GM21360 (cell line): Measurements from ENCODE around the gene PARG.
"Not testable (repeated sequence)": the region's sequence is repeated elsewhere in the genome, so short reads cannot be mapped to it uniquely, and the experiment has no call there.

Experiments
- ATAC-seq: cut with Tn5 transposase; IDR thresholded peaks from one replicate; pipeline ENCODE4 v1.9.1; 2021; ENCODE audit warnings: mild to moderate bottlenecking, moderate library complexity; ENCODE audit not compliant: unreplicated experiment

The PARG gene

DNA sequence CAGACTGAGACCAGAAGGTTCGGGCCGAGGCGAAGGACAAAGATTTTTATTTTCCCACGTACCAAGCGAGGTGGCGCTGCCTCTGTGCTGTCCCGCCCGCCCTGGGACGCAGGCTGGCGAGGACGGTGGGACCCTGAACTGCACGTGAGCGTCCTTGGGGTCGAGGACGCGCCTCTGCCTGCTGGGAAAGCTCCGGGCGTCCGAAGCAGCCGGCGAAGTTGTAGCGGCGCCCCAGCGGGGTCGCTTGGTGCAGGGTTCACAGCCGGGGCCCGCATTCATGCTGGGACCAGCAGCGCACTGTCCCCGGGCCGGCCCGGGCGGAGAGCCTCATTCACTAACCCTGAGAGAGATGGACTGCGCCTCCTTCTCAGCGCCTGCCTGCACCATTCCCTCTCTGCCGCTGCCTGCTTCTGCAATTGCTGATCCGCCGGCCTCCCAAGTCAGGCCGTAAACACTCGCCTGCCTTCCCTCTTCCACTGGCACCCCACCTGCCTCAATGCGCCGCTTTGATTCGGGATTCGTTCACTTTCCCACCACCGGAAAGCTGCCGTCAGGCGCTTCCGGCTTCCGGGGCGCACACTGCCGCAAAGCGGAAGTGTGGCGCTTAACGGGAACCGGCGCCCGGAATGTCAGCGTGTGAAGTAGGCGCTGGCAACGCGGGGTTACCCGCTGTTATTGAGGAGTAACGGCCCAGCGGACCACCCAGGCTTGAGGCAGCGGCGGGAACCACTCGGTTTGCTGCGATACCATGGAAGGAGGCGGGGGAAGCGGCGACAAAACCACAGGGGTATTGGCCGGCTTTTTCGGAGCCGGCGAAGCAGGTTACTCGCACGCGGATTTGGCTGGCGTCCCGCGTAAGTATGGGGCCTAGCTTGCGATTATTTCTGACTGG is at the start of gene PARG, which contains the start of gene TIMM23B:
Gene PARG, minus strand, starts transcription at position 581 of the 892 bp plus-strand sequence. Its CDS starts 302 bp downstream, at position 279.
Gene TIMM23B, plus strand, starts transcription at position 607 of the 892 bp plus-strand sequence. Its CDS starts 142 bp downstream, at position 749.
- ATAC-seq = peak; percentile 64

- not testable (repeated sequence) for ATAC-seq
Measured at GRCh38 chr10:49988376-49988775, 46.5 kb upstream of the PARG start, which contains the start of gene AGAP6. Gene AGAP6, plus strand, starts transcription at chr10:49988406. Its CDS starts 310 bp downstream, at chr10:49988716.

GRCh38 chr10:49987207-49987606 is 45.4 kb upstream of the PARG start:
- ATAC-seq = not testable (repeated sequence)

GRCh38 chr10:49977756-49978155 is 35.9 kb upstream of the PARG start:
- not testable (repeated sequence) for ATAC-seq

DNA sequence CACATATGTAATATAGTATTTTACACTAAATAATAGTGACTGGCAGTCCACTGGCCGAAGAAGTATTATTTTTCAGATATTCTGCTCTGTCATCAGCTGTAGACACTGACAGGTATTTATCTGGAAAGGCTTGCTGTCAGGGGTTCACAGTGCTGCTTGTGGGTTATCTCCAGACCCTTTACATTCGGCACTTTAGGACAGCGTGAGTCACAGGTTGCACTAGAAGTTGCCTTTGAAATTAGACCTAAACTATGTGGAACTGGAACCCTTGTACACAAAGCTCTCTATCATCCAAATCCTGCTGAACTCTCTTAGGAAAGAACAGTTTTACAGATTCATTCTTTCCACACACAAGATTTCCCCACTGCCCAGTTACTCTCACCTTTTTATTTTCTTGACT is 30.3 kb upstream of the PARG start:
- not testable (repeated sequence) for ATAC-seq

- not testable (repeated sequence) for ATAC-seq
Measured at GRCh38 chr10:49971466-49971865, 29.6 kb upstream of the PARG start.

GRCh38 chr10:49970331-49970857 is 28.6 kb upstream of the PARG start:
- ATAC-seq = not testable (repeated sequence)

GRCh38 chr10:49953122-49953521 is 11.3 kb upstream of the PARG start:
- not testable (repeated sequence) for ATAC-seq

- ATAC-seq = not testable (repeated sequence)
Measured at GRCh38 chr10:49952006-49952405, 10.2 kb upstream of the PARG start.

DNA sequence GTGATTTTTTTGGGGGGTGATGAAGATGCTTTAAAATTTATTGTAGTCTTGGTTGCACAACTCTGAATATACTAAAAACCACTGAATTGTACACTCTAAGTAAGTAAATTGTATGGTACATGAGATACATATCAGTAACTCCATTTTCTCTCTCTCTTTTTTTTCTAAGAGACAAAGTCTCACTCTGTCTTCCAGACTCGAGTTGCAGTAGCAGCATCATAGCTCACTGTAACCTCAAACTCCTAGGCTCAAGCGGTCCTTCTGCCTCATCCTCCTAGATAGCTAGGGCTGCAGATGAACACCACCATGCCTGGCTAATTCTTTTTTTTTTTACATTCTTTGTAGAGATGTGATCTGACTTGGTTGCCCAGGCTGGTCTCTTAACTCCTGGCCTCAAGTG is 6.9 kb upstream of the PARG start:
- not testable (repeated sequence) for ATAC-seq

DNA sequence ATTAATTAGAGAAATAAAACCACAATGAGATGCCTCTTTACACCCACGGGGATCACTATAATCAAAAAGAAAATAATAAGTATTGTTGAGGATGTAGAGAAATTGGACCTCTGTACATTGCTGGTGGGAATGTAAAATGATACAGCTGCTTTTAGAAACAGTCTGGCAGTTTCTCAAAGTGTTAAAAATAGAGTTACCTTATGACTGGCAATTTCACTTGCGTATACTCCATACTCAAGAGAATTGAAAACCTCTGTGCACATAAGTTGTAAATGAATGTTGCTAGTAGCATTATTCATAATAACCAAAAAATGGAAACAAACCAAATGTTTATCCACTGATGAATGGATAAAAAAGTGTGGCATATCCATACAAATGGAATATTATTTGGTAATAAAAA is 6.3 kb upstream of the PARG start:
- ATAC-seq = peak; percentile 84

- ATAC-seq = not testable (repeated sequence)
Measured at GRCh38 chr10:49943607-49944006, 1.8 kb upstream of the PARG start.

DNA sequence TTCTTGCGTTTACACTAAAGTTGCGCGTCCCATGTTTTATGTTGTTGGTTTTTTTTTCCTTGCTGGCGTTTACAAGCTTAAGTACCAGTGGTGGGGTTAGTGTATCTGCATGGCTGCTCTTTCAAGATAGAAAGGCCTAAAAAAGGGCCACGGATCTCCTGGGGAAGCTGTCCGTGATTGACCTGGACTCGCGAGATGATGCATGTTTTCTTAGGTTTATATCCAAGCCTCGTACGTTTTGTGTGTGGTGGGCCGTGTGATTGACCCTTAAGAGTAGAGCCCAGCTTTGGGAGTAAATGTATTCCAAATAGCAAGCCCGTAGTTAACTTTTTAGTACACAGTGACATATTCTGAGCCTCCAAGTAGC is 495 bp upstream of the PARG start:
- peak; percentile 17 for ATAC-seq

- ATAC-seq = not testable (repeated sequence)
Measured at GRCh38 chr10:49931959-49932728, 9.7 kb downstream of the PARG start.

DNA sequence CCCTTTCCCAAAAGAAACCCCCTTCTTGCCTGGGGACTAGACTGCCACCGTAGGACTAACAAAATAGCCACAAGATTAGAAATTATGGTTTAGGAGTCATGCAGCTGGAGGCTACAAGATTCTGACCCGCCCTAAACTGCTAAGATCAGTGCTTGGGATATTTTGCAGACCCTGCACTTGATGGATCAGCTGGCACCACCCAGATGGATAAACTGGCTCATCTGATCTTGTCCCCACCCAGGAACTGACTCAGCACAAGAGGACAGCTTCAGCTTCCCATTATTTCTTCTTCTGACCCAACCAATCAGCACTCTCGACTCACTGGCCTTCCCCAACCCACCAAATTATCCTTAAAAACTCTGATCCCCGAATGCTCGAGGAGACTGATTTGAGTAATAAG is 10.6 kb downstream of the PARG start:
- not testable (repeated sequence) for ATAC-seq

- not testable (repeated sequence) for ATAC-seq
Measured at GRCh38 chr10:49923572-49923971, 18.3 kb downstream of the PARG start.

DNA sequence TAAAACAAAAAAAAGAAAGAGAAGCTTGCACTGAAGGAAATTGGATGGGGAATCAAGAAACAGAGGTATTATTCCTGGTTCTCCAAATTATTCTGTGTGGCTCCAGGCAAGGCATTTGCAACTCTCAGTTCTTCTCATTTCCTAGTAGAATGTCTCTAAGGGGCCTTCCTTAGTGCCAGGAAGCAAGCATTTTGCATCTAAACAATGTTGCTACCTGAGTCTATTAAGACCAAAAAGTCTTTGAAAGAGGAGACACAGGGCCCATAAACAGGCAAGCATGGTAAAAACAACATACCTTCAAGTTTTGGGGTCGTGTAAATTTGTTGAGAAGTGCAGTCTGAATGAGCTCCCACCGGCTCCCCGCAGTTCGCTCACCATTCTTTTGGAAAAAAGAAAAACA is 19.8 kb downstream of the PARG start:
- not testable (repeated sequence) for ATAC-seq

- ATAC-seq = not testable (repeated sequence)
Measured at GRCh38 chr10:49917927-49918326, 23.9 kb downstream of the PARG start.

DNA sequence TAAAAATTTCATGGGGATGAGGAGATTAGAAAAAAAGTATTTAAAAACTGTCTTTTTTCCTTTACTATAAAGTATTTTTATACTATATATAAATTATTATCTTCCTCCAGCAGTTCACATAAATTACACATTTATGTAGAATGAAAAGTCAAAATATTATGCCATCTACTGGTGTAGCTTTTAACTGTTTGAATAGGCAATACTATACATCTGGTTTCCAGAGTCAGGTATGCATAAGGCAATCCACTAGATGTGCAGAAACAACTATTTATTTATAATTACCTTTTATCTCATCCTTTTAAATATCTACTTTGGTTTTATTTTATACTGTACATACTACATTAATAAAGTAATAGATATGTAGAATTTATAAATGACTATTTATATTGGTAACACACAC is 25.4 kb downstream of the PARG start:
- not testable (repeated sequence) for ATAC-seq

DNA sequence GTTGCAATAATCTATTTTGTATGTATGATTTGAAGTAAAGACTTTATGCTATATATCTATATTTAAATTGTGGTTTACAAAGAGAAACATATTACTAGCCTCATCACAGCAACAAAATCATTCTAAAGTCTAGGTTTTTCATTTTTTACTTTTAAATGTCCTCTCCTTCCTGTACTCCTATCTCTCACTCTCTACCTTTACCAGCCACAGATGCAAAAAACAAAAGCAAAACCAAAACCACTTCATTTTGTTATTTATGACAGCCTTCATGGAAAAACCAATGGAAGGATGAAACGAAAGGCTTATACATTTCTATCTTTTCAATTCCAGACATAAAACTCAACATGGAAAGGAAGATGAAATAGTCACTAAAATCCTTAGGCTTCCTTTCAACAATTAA is 31.5 kb downstream of the PARG start:
- ATAC-seq = not testable (repeated sequence)
